VCaP (cell line): Measurements from ENCODE around the gene TBC1D8B.

Experiments used
- H3K27ac ChIP-seq: fragments of 450-650 bp; 2 replicates; pipeline ENCODE4 v1.5.1; 2017
- TF ChIP-seq, protein P1 (sequence below): fragments of 450-650 bp; conservative IDR thresholded peaks from 2 replicates; pipeline ENCODE4 v1.5.1; 2017; ENCODE audit warnings: mild to moderate bottlenecking, moderate library complexity

The TBC1D8B gene

DNA sequence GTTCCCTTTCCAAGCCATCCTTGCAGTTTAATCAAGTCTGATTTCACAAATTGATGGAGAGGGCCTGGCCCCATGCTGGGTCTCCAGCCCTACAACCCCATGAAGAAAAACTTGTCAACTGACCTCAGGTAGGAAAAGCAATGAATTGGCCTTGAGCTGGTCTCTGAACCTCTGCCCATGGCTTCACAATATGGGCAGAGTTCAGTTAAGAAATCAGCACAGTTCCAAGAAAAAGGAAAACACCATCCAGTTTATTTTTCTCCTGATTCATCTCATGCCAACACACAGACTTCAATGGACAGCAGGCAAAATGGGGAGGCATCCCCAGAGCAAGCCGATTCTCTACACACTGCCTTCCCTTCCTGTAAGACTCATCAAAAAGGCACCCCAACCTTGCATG lies 97.4 kb downstream of the TBC1D8B start:
- TF ChIP-seq, protein P1, sequence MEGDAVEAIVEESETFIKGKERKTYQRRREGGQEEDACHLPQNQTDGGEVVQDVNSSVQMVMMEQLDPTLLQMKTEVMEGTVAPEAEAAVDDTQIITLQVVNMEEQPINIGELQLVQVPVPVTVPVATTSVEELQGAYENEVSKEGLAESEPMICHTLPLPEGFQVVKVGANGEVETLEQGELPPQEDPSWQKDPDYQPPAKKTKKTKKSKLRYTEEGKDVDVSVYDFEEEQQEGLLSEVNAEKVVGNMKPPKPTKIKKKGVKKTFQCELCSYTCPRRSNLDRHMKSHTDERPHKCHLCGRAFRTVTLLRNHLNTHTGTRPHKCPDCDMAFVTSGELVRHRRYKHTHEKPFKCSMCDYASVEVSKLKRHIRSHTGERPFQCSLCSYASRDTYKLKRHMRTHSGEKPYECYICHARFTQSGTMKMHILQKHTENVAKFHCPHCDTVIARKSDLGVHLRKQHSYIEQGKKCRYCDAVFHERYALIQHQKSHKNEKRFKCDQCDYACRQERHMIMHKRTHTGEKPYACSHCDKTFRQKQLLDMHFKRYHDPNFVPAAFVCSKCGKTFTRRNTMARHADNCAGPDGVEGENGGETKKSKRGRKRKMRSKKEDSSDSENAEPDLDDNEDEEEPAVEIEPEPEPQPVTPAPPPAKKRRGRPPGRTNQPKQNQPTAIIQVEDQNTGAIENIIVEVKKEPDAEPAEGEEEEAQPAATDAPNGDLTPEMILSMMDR: no peak
- no peak overlapping the region for H3K27ac ChIP-seq

DNA sequence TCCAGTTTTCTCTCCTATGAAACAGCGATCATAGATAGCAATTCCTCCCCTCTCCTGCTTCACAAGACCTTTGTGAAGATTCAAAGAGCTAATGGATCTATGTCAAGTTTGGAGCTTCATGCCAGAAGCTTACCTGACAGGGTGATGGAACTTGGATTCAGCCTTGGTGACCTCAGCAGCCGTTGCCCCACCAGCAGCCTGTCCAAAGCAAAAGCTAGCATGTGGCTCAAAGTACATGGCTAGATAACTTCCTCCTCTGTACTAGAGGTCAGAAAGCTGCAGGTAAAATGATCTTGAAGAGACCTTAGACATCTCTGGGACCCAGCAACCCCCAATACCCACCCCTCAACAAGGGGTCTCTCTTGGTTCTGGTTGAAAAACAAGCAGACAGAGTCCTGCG lies 98.9 kb downstream of the TBC1D8B start:
- TF ChIP-seq, protein P1: no peak
- no peak overlapping the region for H3K27ac ChIP-seq

DNA sequence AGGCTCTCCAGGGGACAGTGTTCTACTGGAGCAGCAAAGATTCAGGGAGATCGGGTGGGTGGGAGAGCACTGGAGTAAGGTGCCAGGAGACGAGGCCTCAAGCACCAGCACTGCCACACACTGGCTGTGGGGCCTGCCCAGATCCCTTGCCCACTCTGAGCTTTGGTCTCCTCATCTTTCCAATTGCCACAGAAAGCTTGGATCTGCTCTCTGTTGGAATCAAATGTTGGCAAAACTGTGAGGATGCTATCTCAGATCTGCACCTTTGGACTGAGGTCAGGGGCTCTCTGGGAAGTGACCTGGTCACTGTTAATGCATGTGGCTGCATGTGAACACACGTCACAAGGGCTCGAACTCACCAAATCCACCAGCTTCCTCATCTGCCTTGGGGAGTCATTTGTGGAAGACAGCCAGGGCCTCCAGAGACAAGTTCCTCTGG lies 99.3 kb downstream of the TBC1D8B start:
- H3K27ac ChIP-seq: no peak overlapping the region
- TF ChIP-seq, protein P1: no peak

DNA sequence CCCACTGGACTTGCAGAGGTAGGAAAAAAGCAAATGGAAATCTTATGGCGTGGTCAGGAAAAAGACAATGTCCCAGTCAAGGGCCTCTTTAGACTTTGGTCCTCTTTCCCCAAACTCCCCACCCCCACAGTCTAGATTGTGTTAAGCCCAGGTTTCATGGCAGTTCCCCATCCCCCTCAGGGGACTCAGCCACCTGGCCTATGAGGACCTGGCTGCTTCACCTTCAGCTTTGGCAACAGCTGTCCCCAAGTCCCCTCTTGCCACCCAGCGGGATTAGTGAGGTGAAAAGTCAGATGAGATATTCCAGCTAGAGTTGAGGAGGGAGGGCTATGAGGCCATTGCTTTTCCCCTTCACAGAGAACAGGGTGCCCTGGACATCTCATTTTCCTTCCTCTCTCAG lies 100.2 kb downstream of the TBC1D8B start:
- H3K27ac ChIP-seq: no peak overlapping the region
- TF ChIP-seq, protein P1: no peak

DNA sequence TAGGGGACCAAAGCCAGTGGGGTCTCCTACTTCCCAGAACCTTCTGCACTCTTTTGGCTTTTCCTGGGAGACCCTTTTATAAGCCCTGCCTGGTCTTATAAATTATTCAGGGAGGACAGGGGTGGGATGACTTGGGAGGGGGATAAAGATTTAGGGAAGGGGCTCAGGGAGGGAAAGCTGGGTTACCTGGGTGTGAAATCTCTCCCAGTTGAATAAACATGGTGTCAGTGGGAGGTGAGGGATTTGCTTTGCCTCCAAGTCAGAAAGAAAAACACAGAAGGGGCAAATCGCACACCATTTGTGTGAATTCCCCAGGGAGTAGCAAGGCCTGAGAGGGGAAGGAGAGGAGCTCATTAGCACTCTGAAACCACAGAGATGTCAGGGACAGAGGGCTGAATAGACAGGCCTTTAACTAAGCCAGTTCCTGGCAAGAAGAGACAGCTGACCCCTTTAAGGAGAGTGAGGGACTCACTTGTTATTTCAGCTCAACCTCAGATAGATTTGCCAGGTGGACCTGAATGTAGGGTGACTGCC lies 100.9 kb downstream of the TBC1D8B start, which contains the start of gene RIPPLY1:
Gene RIPPLY1, minus strand, starts transcription at position 51 of the 534 bp plus-strand sequence. CDS start 54 bp downstream, outside the sequence.
- H3K27ac ChIP-seq: no peak within 1 kb of the TSS
- TF ChIP-seq, protein P1: no peak

DNA sequence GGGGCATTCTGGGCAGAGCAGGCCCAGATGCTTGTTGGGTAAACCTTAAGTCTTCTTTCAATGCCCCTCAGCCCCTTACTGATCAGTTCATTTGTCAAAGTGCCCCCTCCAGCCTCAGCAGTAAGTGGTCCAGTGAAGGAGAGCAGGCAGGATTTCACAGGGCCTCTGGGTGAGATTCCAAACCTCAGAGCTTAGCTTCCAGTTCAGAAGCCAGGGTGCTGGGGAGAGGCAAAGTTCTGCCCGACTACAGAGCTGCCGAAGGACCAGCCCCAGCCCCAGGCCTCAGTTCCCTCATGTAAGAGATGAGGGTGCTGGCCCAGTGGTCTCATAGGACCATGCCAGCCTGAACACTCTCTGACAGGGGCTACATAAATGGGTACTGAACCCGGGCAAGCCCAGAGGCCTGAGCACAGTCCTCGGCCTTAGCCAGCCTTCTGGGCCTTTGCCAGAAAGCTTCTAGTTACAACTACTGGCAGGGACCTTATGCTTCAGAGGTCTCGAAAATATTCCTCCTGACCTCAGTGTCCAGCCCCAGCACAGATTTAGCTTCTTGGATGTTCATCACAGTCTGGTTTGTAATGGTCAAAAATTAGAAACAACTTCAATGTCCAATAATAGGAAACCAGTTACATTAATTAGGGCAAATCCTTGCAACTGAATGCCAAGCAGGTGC lies 101.5 kb downstream of the TBC1D8B start:
- no peak overlapping the region for H3K27ac ChIP-seq
- TF ChIP-seq, protein P1: no peak

DNA sequence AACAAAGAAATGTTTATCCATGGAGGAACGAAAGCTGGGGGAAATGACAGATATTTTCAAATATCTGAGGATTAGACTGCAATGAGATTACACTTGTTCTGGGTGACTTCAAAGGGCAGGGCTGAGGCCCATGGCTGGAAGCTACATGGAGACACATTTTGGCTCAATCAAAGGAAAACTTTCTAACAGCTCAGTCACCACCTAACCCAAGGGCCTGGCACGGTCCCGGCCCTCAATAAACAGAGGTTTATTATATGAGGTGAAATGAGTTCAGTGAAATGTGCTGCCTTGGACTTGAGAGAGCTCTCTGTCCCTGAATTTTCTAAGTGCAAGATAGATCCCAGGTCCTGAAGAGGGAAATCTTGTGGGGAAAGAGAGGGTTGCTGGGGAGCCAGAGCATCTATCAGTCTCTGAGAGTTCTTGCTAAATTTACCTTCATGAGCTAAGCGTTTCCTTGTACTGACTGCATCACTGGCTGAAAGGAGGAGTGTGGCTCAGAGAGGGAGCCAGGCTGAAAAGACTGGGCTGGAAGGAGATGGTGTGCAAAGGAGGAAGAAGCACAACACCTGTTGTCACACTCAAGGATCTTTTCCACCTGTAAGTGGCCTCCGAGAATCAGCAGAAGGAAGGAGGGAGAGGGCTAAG lies 102.7 kb downstream of the TBC1D8B start:
- TF ChIP-seq, protein P1: no peak
- H3K27ac ChIP-seq: no peak overlapping the region
